ENCODE measurements around the gene PLCB4.

The PLCB4 gene

GRCh38 chr20:9499126-9499899, 430.4 kb downstream of the PLCB4 start:
- no peak for DNase-seq (ENCODE audit: low read depth)

- DNase-seq (ENCODE audit: low read depth), result no peak
Measured at GRCh38 chr20:9500121-9500520, 431.2 kb downstream of the PLCB4 start.

GRCh38 chr20:9501473-9501872, 432.6 kb downstream of the PLCB4 start:
- DNase-seq (ENCODE audit: low read depth), result no peak

- no peak for DNase-seq (ENCODE audit: low read depth)
Measured at GRCh38 chr20:9503526-9504245, 434.8 kb downstream of the PLCB4 start.

- no peak for DNase-seq (ENCODE audit: low read depth)
Measured at GRCh38 chr20:9506280-9506821, 437.5 kb downstream of the PLCB4 start.

GRCh38 chr20:9506964-9507369, 438.1 kb downstream of the PLCB4 start:
- DNase-seq (ENCODE audit: low read depth), result no peak

- no peak for DNase-seq (ENCODE audit: low read depth)
Measured at GRCh38 chr20:9507544-9508239, 438.8 kb downstream of the PLCB4 start.

GRCh38 chr20:9508240-9508661, 439.4 kb downstream of the PLCB4 start:
- no peak for DNase-seq (ENCODE audit: low read depth)

GRCh38 chr20:9508696-9509178, 439.9 kb downstream of the PLCB4 start:
- DNase-seq (ENCODE audit: low read depth), result no peak

GRCh38 chr20:9509246-9509645, 440.4 kb downstream of the PLCB4 start:
- DNase-seq (ENCODE audit: low read depth), result no peak

- DNase-seq (ENCODE audit: low read depth), result no peak
Measured at GRCh38 chr20:9510911-9511310, 442.0 kb downstream of the PLCB4 start.

GRCh38 chr20:9514072-9514460, 445.2 kb downstream of the PLCB4 start:
- no peak for DNase-seq (ENCODE audit: low read depth)

GRCh38 chr20:9514461-9515213, 445.8 kb downstream of the PLCB4 start, which contains the start of gene LAMP5:
Gene LAMP5, plus strand, starts transcription at chr20:9514590. Its CDS starts 263 bp downstream, at chr20:9514853.
- no peak for DNase-seq (ENCODE audit: low read depth)

GRCh38 chr20:9515214-9515585, 446.3 kb downstream of the PLCB4 start:
- DNase-seq (ENCODE audit: low read depth), result no peak

- DNase-seq (ENCODE audit: low read depth), result no peak
Measured at GRCh38 chr20:9515741-9516233, 446.9 kb downstream of the PLCB4 start.

GRCh38 chr20:9516234-9516871, 447.5 kb downstream of the PLCB4 start:
- no peak for DNase-seq (ENCODE audit: low read depth)

- DNase-seq (ENCODE audit: low read depth), result no peak
Measured at GRCh38 chr20:9517297-9518162, 448.6 kb downstream of the PLCB4 start.

GRCh38 chr20:9518576-9519175, 449.8 kb downstream of the PLCB4 start:
- DNase-seq (ENCODE audit: low read depth), result no peak

GRCh38 chr20:9520086-9520485, 451.2 kb downstream of the PLCB4 start:
- no peak for DNase-seq (ENCODE audit: low read depth)

GRCh38 chr20:9523636-9524035, 454.7 kb downstream of the PLCB4 start:
- DNase-seq (ENCODE audit: low read depth), result no peak

Measured in stimulated activated CD8-positive, alpha-beta memory T cell treated with anti-CD3 and anti-CD28 coated beads, Interleukin-7, amount 100 ng/mL, for 24 hours (primary cell).